Activated gamma-delta T cell (primary cell): Measurements from ENCODE around the gene GRM3.

ENCODE experiments used
- DNase-seq: peaks from one replicate; lab custom pipeline; 2025; lab: John Stamatoyannopoulos, UW

The GRM3 gene

GRCh38 chr7:86904949-86905834 lies 261.5 kb downstream of the GRM3 start:
- no peak for DNase-seq

GRCh38 chr7:86908948-86909347 lies 265.2 kb downstream of the GRM3 start:
- DNase-seq = no peak

GRCh38 chr7:86911659-86912058 lies 267.9 kb downstream of the GRM3 start:
- DNase-seq = no peak

- DNase-seq = no peak
Measured at GRCh38 chr7:86913709-86914108, 270.0 kb downstream of the GRM3 start.
